ENCODE results near the gene CD3D. TPM values are rescaled to one million over a fixed set of nuclear protein-coding genes. Genes with fewer than 3 reads are reported as not detected.

Gene CD3D
- total and polyA plus RNA-seq, 2 of the 4 experiments (the other 2 are of a cell fraction) = not detected

- DNase-seq (no peak), ATAC-seq (ENCODE audit: low read depth) (no peak)
- dilution Hi-C loops (cut with HindIII; ENCODE audit: low sequenced_read_pairs, unreplicated experiment) (no loop called here), in situ Hi-C loops (cut with MboI; ENCODE audit: low sequenced_read_pairs) (no loop called here), intact Hi-C loops (cut with micrococcal nuclease) (no loop called here)
- H3K18ac ChIP-seq (ENCODE audit: low read depth, low read length) = no peak overlapping the region
- no peak overlapping the region for H3K56ac ChIP-seq (ENCODE audit: extremely low read depth, insufficient read depth, low read length)
- H3K4me2 ChIP-seq (ENCODE audit: low read depth, low read length) = no peak overlapping the region
- no peak overlapping the region for H2BK120ac ChIP-seq (ENCODE audit: low read depth, low read length)
- no peaks in the 10 kb centered on the region for H3K79me1 ChIP-seq (ENCODE audit: low read depth in 1 of 2, low read length in 2 of 2)
- BruUV-seq (replicated peaks) = no TSS peak
- no peak overlapping the region for H2AFZ ChIP-seq (replicated peaks; ENCODE audit: low read length, poor library complexity)
- no peaks in the 10 kb centered on the region for H3K9me1 ChIP-seq (ENCODE audit: insufficient read depth, low read length)
- 87% methylated on average over 3 of the region's 5 CpGs; no CpG with 5 or more reads in 1 of the 2 experiments for WGBS, 2 experiments (ENCODE audit: extremely low coverage in 2 of 2, insufficient read length in 1 of 2)
- CTCF ChIA-PET = interaction anchor here (0.5 kb wide), 1 partner anchor 13 kb away, joined by 3 read pairs; no protein-coding TSS in a partner anchor
- no peak overlapping the region for H2AK5ac ChIP-seq (ENCODE audit: low read depth, low read length)
- H4K5ac ChIP-seq (ENCODE audit: low read depth, low read length) = no peak overlapping the region
- POLR2A ChIA-PET (ENCODE audit: unreplicated experiment) = no interaction called here
- no peak overlapping the region for H3K4ac ChIP-seq (ENCODE audit: low read depth, low read length)
- H3K9ac ChIP-seq (ENCODE audit: low read depth, low read length) = no peak overlapping the region
- no peak overlapping the region for H4K91ac ChIP-seq (ENCODE audit: insufficient read depth, low read depth, low read length)
- no peak overlapping the region for H3K4me3 ChIP-seq (ENCODE audit: insufficient read depth, low read depth, low read length)
- no peaks in the 10 kb centered on the region for H4K20me1 ChIP-seq (ENCODE audit: insufficient read depth, low read length)
- no peak overlapping the region for H2BK5ac ChIP-seq (ENCODE audit: low read depth, low read length, poor library complexity, severe bottlenecking)
- H3K9me3 ChIP-seq (ENCODE audit: control insufficient read depth, insufficient read depth, low read length) = no peaks in the 10 kb centered on the region
- no peak overlapping the region for H4K8ac ChIP-seq (ENCODE audit: low read depth in 2 of 2, low read length in 2 of 2)
- H2AK9ac ChIP-seq (replicated peaks; ENCODE audit: low read depth, low read length, poor library complexity) = no peak overlapping the region
- H3K14ac ChIP-seq (replicated peaks; ENCODE audit: low read depth, low read length) = no peak overlapping the region
- H3K27ac ChIP-seq (ENCODE audit: insufficient read depth, low read length) = no peak overlapping the region
- no peak overlapping the region for H3K23ac ChIP-seq (ENCODE audit: low read depth, low read length)
- H3K27me3 ChIP-seq (ENCODE audit: control insufficient read depth, insufficient read depth, low read length) = no peaks in the 10 kb centered on the region; the same call in 1 of the 2 replicates
- H3K36me3 ChIP-seq (ENCODE audit: control insufficient read depth, insufficient read depth, low read length) = no peaks in the 10 kb centered on the region
- no peak overlapping the region for H2BK20ac ChIP-seq (ENCODE audit: low read depth, low read length)
- H2BK15ac ChIP-seq (ENCODE audit: low read depth, low read length) = no peak overlapping the region
- TF ChIP-seq MAZ (IDR thresholded peaks at IDR 0.05; ENCODE audit: borderline replicate concordance, low read depth, low read length) = no peak
- no peak for TF ChIP-seq BHLHE40 (IDR thresholded peaks at IDR 0.05; ENCODE audit: low read depth, low read length)
- TF ChIP-seq SMC3 (IDR thresholded peaks at IDR 0.05; ENCODE audit: low read depth, low read length) = no peak
- no peak for TF ChIP-seq MXI1 (IDR thresholded peaks at IDR 0.05; ENCODE audit: borderline replicate concordance, low read depth, low read length)
- no peak for TF ChIP-seq MAFK (IDR thresholded peaks at IDR 0.05; ENCODE audit: low read depth, low read length)
- TF ChIP-seq CHD1 (IDR thresholded peaks at IDR 0.05; ENCODE audit: low read depth, low read length) = no peak
- TF ChIP-seq RAD21 (IDR thresholded peaks at IDR 0.05; ENCODE audit: low read length) = no peak
- no peak for TF ChIP-seq RCOR1 (IDR thresholded peaks at IDR 0.05; ENCODE audit: insufficient replicate concordance, low read length)
- TF ChIP-seq CTCF (conservative IDR thresholded peaks at IDR 0.05; ENCODE audit: low read depth, low read length) = no peak
- TF ChIP-seq POLR2A (IDR thresholded peaks at IDR 0.05; ENCODE audit: low read depth, low read length) = no peak
- TF ChIP-seq CEBPB (IDR thresholded peaks at IDR 0.05; ENCODE audit: low read depth, low read length) = no peak
- TF ChIP-seq, protein P1, sequence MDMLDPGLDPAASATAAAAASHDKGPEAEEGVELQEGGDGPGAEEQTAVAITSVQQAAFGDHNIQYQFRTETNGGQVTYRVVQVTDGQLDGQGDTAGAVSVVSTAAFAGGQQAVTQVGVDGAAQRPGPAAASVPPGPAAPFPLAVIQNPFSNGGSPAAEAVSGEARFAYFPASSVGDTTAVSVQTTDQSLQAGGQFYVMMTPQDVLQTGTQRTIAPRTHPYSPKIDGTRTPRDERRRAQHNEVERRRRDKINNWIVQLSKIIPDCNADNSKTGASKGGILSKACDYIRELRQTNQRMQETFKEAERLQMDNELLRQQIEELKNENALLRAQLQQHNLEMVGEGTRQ (IDR thresholded peaks at IDR 0.05; ENCODE audit: low read depth, low read length) = no peak
- no peak for TF ChIP-seq RFX5 (IDR thresholded peaks at IDR 0.05; ENCODE audit: low read depth, low read length)
- no peak for TF ChIP-seq ELK1 (IDR thresholded peaks at IDR 0.05; ENCODE audit: borderline replicate concordance, low read depth, low read length)
- TF ChIP-seq NFE2L2 (IDR thresholded peaks at IDR 0.05; ENCODE audit: low read depth, low read length) = no peak
- no peak for TF ChIP-seq FOS (IDR thresholded peaks at IDR 0.05; ENCODE audit: low read depth, low read length)
- H3K4me1 ChIP-seq (ENCODE audit: control insufficient read depth, insufficient read depth, low read length) = no peaks in the 10 kb centered on the region
Measured at GRCh38 chr11:118295199-118295598, 47.3 kb downstream of the CD3D start.
